HG02970 (cell line): ENCODE data around the gene MYO18B.

Experiments used
- ATAC-seq: cut with Tn5 transposase; IDR thresholded peaks from one replicate; pipeline ENCODE4 v1.9.1; 2021; ENCODE audit warnings: mild to moderate bottlenecking, moderate library complexity, moderate number of reproducible peaks; ENCODE audit not compliant: unreplicated experiment, low FRiP score

The MYO18B gene

DNA sequence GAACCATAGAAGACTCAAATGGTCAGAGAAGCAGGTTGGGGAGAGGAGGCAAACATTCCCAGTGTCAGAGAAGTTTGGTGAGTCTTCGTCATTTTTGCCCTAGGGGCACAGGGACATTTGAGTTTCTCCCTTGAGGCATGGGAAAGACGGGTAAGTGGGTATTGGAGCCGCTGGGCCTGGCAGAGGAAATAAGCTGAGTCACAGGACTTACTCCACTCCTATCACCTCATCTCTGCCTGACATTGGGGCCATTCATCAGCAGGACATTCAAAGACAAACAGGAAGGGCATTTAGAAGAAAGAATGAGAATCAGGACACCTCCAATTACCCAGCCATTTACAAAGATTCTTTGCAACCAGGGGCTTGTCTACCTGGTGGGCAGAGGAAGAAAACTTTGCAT is 326.6 kb downstream of the MYO18B start:
- no peak for ATAC-seq

DNA sequence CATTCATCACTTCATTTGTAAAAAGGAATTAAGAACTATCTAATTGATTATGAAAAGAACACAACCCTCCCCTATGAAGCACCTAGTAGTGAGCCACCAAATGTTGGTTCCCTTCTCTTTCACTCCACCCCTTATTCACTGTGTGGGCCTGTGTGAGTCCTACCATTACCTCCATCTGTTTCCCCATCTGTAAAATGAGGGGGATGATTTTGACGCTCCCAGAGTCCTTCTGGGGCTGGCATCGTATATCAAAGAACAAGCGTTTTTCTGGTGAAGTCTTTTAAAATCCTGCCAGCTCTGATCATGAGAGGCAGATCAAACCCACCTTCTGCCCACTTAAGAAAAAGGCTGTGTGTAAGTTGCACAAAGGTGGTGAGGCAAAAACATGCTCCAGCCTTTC is 330.6 kb downstream of the MYO18B start:
- ATAC-seq = no peak

DNA sequence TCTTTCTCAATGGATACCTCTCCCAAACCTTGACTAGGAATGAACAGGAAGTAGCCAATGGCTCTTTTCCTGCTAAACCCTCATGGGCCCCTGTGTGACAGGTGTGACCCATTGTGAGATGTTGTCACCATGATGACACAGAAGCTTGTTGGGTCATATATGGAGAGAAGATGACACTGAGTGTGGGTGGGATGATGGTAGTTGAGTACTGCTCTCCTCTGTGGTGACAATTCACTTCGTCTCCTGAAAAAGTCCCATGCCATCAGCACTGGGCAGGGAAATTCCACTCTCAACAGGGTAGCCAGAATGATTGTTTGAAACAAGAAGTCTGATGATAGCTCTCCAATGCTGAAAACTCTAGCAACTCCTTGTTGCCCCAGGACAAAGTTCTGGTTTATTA is 333.3 kb downstream of the MYO18B start:
- no peak for ATAC-seq

DNA sequence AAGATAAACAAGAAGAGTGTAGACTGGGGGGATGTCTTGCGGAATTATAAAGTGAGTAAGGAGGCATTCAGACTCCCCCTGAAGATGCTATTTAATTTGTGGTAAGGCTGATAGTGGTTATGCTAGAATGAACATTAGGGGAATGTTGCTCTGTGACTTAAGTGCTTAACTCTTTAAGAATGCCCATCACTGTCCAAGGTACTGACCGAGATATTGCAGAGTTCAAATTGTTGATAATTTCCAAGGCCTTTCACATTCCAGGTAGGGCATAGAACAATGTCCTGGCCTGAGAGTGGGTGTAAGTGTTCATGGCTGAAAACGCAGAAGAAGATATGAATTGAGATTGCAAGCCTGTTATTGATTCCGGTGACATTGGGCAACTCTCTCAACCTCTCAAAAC is 337.0 kb downstream of the MYO18B start:
- no peak for ATAC-seq
